M059J (cell line): ENCODE results near the gene TUBG2. TPM values are rescaled to one million over a fixed set of nuclear protein-coding genes. Genes with fewer than 3 reads are reported as not detected.
A peak's percentile ranks its signal among the peaks of the same experiment; 100 is the strongest.
"Not testable (repeated sequence)": the region's sequence is repeated elsewhere in the genome, so short reads cannot be mapped to it uniquely, and the experiment has no call there.

ENCODE experiments used
- DNase-seq: peaks from one replicate; pipeline ENCODE4 v3.0.0-alpha.2; 2012; ENCODE audit warnings: low read depth
- total RNA-seq: library from RNA; depleted of rRNA; stranded (reverse); fragments of >200 nt; shearing (Covaris generic); gene quantifications from 2 replicates; pipeline ENCODE4 v1.2.3, GENCODE V29; 2014; rRNA removed

The TUBG2 gene
- total RNA-seq, result 15.9 and 21.0 TPM in 2 replicates

- peak; percentile 87 for DNase-seq
These were observed at the start of gene TUBG2 for GRCh38 chr17:42659079-42659931. Gene TUBG2 (plus strand): TSS chr17:42659284. CDS start chr17:42659504, 220 bp downstream.

DNA sequence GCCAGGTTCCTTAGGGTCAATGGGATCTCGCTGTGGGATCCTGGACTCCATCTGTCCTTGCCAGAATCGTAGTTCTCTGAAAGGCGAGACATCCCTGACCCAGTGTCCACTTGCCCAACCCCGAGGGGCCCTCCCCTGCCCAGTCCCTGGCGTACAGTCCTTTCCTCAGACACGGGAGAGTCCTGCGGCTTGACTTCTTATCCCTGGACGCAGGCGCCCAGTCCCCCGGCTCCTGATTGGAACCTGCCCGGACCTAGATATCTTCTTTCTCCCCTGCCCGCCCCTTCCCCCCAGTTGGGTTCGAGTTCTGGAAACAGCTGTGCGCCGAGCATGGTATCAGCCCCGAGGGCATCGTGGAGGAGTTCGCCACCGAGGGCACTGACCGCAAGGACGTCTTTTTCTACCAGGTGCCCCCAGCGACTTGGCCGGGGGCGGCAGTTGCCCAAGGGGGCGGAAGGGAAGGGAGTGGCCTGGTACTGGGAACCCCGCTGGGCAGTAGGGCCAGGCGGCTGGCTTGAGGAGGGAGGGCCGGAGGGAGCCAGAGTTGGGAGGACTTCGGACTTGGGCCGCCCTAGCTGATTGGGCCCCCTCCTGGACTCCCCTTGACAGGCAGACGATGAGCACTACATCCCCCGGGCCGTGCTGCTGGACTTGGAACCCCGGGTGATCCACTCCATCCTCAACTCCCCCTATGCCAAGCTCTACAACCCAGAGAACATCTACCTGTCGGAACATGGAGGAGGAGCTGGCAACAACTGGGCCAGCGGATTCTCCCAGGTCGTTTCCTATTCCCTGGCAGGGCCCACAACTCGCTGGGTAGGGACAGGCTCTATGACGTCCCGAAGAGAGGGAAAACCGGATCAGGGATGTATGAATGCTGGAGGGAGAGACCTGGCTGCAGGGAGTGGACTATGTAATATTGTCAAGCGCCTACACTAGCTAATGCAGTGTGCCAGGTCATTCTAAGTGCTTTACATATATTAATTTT, 49.0 kb upstream of the TUBG2 start:
- DNase-seq, result not testable (repeated sequence)

- no peak for DNase-seq
These were observed 47.1 kb upstream of the TUBG2 start for GRCh38 chr17:42612013-42612412.

DNA sequence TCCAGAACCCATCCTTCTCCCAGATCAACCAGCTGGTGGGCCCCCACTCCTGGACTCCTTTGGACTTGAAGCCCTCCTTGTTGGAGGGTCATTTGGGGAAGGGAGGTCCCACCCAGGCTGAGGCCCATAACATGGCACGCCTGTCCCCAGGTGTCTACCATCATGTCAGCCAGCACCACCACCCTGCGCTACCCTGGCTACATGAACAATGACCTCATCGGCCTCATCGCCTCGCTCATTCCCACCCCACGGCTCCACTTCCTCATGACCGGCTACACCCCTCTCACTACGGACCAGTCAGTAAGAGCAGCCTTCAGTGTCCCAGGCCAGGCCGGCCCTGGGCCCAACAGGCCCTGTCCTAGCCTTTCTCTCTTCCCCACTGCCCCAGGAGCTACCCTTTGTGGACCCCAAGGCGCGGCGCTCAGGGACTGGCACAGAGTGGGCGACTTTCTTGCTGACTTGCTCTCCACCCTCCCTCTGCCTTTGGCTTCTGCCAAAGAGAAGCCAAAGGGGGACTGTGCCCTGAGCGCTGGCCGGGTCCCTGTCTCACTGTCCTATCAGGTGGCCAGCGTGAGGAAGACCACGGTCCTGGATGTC, 45.3 kb upstream of the TUBG2 start:
- DNase-seq, result no peak

- no peak for DNase-seq
These were observed 41.1 kb upstream of the TUBG2 start for GRCh38 chr17:42617956-42618431.

- peak; percentile 83 for DNase-seq
These were observed 40.5 kb upstream of the TUBG2 start for GRCh38 chr17:42618442-42619150.

- not testable (repeated sequence) for DNase-seq
These were observed 37.1 kb upstream of the TUBG2 start for GRCh38 chr17:42621987-42622386.

DNA sequence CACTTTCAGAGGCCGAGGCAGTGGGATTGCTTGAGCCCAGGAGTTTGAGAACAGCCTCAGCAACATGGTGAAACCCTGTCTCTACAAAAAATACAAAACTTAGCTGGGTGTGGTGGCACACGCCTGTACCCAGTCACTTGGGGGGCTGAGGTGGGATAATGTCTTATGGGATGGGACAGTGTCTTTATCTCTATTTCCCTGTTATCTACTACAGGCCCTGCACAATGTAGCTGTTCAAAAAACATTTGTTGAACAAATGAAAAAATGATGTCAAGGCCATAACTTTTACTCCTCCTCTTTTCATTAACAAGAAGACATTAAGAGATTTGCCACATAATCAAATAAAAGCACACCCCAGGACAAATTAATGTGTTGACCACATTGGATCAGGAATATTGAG, 35.8 kb upstream of the TUBG2 start:
- DNase-seq, result no peak

- peak; percentile 74 for DNase-seq
These were observed 35.1 kb upstream of the TUBG2 start for GRCh38 chr17:42623732-42624596.

DNA sequence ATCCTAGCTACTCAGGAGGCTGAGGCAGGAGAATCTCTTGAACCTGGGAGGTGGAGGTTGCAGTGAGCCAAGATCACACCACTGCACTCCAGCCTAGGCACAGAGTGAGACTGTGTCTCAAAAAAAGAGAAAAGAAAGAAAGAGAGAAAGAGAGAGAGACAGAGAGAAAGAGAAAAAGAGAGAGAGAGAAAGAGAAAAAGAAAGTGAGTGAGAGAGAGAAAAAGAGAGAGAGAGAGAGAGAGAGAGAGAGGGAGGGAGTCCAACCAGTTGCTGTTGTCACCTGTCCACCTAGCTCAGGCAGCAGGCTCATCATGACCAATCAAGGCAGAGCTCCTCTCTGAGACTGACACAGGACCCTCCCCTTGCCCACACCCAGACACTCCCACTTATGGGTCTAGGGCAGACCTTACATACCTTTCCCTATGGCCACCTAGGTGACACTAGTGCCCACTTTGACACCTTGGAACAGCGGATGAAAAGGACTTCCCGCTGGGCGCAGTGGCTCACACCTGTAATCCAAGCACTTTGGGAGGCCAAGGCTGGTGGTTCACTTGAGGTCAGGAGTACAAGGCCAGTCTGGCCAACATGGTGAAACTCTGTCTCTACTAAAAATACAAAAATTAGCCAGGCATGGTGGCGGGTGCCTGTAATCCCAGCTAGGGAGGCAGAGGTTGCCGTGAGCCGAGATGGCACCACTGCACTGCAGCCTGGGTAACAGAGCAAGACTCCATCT, 31.9 kb upstream of the TUBG2 start:
- DNase-seq, result not testable (repeated sequence)

GRCh38 chr17:42629411-42630009, 29.6 kb upstream of the TUBG2 start:
- no peak for DNase-seq

- DNase-seq, result no peak
These were observed 26.1 kb upstream of the TUBG2 start for GRCh38 chr17:42632949-42633444.

DNA sequence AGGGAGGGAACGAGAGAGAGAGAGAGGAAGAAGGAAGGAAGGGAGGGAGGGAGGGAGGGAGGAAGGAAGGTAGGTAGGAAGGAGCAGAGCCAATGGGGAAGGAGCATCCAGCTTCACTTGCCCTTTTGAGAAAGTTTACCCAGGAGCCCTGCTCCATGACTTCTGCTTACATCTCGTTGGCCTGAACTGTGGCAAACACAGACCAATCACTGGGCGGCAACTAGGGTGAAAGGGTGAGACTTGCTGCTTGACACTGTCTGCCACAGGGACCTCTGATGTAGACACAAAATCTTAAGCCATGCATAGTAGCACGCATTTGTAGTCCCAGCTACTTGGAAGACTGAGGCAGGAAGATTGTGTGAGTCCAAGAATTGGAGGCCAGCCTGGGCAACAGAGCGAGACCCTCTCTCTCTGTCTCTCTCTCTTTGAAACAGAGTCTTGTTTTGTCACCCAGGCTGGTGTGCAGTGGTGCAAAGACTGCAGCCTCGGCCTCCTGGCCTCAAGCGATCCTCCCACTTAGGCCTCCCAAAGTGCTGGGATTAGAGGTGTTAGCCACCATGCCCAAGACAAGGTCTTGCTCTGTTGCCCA, 19.5 kb upstream of the TUBG2 start:
- DNase-seq, result no peak

DNA sequence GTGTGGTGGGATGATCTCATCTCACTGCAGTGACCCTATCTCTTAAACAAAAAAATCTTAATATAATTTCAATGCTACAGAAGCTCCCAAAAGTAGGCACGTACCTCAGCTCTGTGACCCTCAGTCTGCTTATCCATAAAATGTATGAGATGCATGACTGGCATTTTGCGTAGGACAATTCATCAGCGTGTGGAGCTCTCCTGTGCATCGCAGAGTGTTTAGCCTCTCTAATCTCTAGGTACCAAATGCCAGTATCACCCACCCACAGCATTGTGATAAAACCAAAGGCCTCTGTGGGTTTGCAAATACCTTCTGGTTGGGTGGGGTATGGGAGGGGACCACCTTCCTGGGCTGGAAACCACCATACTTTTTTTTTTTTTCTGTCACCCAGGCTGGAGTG, 19.0 kb upstream of the TUBG2 start:
- no peak for DNase-seq

DNA sequence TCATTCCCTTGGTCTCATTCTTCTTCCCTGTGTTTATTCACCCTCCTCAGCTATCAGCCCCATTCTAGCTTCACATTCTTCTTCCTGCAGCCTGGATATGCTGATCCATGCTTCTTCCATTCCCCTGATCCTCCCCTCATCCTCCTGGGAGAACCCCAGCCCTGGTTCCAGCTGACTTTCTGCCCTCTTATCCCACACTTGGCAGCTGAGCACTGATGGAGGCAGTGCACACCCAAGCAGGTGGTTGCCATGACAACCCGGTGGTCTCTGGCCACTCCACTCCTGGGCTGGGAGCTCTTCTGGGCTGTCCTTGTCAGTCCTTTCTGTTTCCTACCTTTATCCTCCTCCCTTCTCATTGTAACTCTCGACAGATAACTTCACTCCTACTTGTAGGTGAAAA, 16.7 kb upstream of the TUBG2 start:
- no peak for DNase-seq

GRCh38 chr17:42647778-42648177, 11.3 kb upstream of the TUBG2 start:
- DNase-seq, result peak; percentile 53

GRCh38 chr17:42651392-42651791, 7.7 kb upstream of the TUBG2 start:
- no peak for DNase-seq
